Measurements from ENCODE around the gene TCAP.

Gene TCAP

GRCh38 chr17:39715375-39716072, 50.4 kb downstream of the TCAP start:
- TF ChIP-seq MAX (IDR thresholded peaks at IDR 0.05; ENCODE audit: low read depth, low read length) = no peak
- TF ChIP-seq CTCF (IDR thresholded peaks at IDR 0.05; ENCODE audit: low read depth, low read length) = no peak
- TF ChIP-seq MYC (IDR thresholded peaks at IDR 0.05; ENCODE audit: low read depth, low read length) = no peak
- no peak for TF ChIP-seq POLR2A (IDR thresholded peaks at IDR 0.05; ENCODE audit: extremely low read depth, insufficient read length)
- no peak for DNase-seq (ENCODE audit: low read depth)
- H3K4me3 ChIP-seq (ENCODE audit: low read depth, low read length) = no peak overlapping the region

All from NB4 (cell line).